Activated T-cell treated with anti-CD3 and anti-CD28 coated beads, Interleukin-2, amount 50 U/mL, for 72 hours (primary cell): ENCODE data around the gene NOS1AP. TPM values are rescaled to one million over a fixed set of nuclear protein-coding genes. Genes with fewer than 3 reads are reported as not detected.

Experiments
- ATAC-seq, 2 donors: fragments of 150-1000 bp; cut with Tn5 transposase; replicated peaks in 1 of 2; 2 replicates each; pipeline ENCODE4 v1.10.0; 2021; ENCODE audit warnings: moderate library complexity in 2 of 2, mild to moderate bottlenecking in 1 of 2
- DNase-seq, 2 donors: peaks; one replicate each; pipeline ENCODE4 v3.0.0; 2021 to 2022; ENCODE audit warnings: mixed read lengths in 1 of 2
- H3K27ac Mint-ChIP-seq: one replicate; pipeline ENCODE4 v1.8.0; 2022; ENCODE audit warnings: mild to moderate bottlenecking, moderate library complexity, mixed read lengths
- H3K27me3 Mint-ChIP-seq: one replicate; pipeline ENCODE4 v1.8.0; 2022; ENCODE audit warnings: low read depth, mixed read lengths
- H3K36me3 Mint-ChIP-seq, 2 donors: one replicate each; pipeline ENCODE4 v1.8.0; 2022; ENCODE audit warnings: mixed read lengths in 2 of 2, mild to moderate bottlenecking in 1 of 2; ENCODE audit not compliant: insufficient read depth in 2 of 2
- H3K4me1 Mint-ChIP-seq: one replicate; pipeline ENCODE4 v1.8.0; 2022; ENCODE audit warnings: low read depth, mixed read lengths
- H3K4me3 Mint-ChIP-seq, 2 donors: one replicate each; pipeline ENCODE4 v1.8.0; 2022; ENCODE audit warnings: mild to moderate bottlenecking in 2 of 2, mixed read lengths in 2 of 2, moderate library complexity in 2 of 2
- H3K9me3 Mint-ChIP-seq, 2 donors: one replicate each; pipeline ENCODE4 v1.8.0; 2022; ENCODE audit warnings: mixed read lengths in 2 of 2
- total RNA-seq, 2 donors: library from RNA; stranded (reverse); gene quantifications; one replicate each; pipeline ENCODE4 v1.2.3, GENCODE V29; 2022

The NOS1AP gene
- total RNA-seq, 2 donors from 2014 or later, result 0.21 to 0.26 TPM

DNA sequence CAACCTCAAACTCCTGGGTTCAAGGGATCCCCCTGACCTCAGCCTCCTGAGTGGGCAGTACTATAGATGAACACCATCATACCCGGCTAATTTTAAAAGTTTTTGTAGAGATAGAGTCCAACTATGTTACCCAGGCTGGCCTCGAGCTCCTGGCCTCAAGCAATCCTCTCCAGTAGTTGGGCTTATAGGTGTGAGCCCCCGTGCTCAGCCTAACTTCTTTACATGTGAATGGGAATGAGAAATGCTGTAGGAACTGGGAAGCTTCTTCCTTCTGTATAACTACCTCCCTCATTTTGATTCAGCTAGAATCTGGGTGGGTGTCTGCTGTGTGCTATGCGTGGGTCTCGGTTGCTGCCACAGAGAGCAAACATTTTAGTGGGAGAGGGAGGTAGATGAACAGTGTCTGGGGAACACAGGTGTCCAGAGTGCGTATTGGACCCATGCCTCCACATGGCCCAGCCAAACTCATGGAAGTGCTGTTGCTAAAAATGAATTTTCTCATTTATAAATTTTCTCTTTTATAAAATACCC, 150.6 kb downstream of the NOS1AP start:
- no peaks in the 10 kb centered on the region for H3K27me3 Mint-ChIP-seq
- no peaks in the 10 kb centered on the region for H3K9me3 Mint-ChIP-seq
- no peaks in the 10 kb centered on the region for H3K4me1 Mint-ChIP-seq
- no peak overlapping the region for H3K27ac Mint-ChIP-seq
- H3K36me3 Mint-ChIP-seq, result no peaks in the 10 kb centered on the region
- no peak for ATAC-seq
- no peak overlapping the region for H3K4me3 Mint-ChIP-seq
- DNase-seq, result no peak

DNA sequence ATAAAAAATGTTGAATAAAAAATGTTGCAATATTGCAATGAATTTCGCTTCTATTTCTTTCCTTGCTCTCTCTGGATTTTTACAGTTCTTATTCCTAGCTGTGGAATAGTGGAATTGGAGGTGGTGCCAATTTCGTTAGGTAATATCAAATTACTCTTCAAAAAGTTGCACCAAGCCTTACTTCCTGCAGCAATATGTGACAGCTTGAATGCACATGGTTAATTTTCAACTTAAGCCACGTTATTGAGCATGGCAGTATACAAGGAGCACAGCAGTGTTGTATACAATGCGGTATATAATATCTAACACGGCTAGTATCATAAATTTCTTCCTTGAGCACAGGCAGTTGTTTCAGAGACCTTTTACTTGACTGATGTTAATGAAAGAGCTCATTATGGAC, 152.5 kb downstream of the NOS1AP start:
- Mint-ChIP-seq H3K36me3 (no peaks in the 10 kb centered on the region), H3K4me1 (no peaks in the 10 kb centered on the region)

DNA sequence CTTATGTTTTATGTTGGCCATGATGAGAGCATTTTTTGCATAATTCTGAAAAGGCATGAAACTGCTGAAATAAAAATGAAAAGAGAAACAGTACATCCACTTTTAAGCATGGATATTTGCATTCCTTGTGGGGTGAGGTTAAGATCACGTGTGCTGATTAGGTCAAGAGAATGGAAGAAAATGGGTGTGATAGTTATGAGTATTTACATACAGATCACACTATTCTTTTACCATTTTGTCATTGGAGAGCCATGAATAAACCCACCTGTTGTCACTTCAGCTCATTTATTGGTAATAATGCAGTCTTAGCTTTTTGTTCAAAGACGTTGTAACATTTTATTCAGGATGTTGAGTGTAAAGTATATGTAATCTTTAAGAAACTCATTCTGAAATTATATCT, 153.2 kb downstream of the NOS1AP start:
- Mint-ChIP-seq H3K36me3 (no peaks in the 10 kb centered on the region), H3K4me3 (no peak overlapping the region), H3K9me3 (no peaks in the 10 kb centered on the region), H3K27me3 (peaks cover 3% of the 10 kb centered on the region), H3K27ac (no peak overlapping the region), H3K4me1 (no peaks in the 10 kb centered on the region)
- DNase-seq, result no peak
- ATAC-seq, result no peak

More for the DNA sequence above, 152.5 kb downstream of the NOS1AP start:
- no peak for ATAC-seq
- H3K27ac Mint-ChIP-seq, result no peak overlapping the region
- no peaks in the 10 kb centered on the region for H3K27me3 Mint-ChIP-seq
- no peak for DNase-seq
- H3K4me3 Mint-ChIP-seq, result no peak overlapping the region
- no peaks in the 10 kb centered on the region for H3K9me3 Mint-ChIP-seq

DNA sequence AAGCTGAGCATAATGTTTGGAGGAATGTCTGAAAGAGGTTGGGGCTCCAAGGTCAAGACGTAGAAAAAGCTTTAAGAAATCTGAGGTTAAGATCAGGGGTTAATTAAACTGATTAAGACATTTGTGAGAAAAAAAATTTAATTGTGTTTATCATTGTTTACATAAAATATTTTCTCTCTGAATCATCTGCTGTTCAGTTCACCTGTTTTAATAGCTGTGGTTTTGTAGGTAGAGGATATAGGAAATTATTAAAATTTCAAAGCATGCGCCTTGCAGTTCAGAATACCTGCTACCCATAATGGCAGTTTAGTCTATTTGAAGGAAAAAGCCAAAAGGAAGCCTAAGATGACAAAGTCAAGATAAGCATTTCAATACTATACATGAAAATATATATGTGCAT, 154.0 kb downstream of the NOS1AP start:
- Mint-ChIP-seq H3K27ac (no peak overlapping the region), H3K4me1 (no peaks in the 10 kb centered on the region), H3K9me3 (no peaks in the 10 kb centered on the region), H3K4me3 (no peak overlapping the region), H3K27me3 (peaks cover 8% of the 10 kb centered on the region), H3K36me3 (no peaks in the 10 kb centered on the region)
- no peak for ATAC-seq
- DNase-seq, result no peak

DNA sequence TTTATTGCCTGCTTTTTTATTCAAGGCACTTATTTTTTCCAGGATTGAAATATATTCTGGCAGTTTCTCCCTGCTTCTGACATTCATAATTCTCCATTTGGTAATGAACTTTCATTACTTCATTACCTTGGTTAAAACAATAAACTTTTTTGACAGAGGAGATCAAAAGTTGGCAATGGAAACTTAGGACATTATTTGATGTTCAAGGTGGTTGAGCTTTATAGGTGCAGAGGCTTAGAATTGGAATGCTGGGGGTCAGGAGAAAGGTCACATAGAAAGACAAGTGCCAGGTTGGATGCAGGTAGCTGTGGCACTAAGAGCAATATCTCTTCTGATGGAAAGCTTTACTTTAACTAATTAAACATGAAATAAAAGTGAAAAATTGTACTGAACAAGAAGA, 154.8 kb downstream of the NOS1AP start:
- ATAC-seq (no peak), DNase-seq (no peak)
- Mint-ChIP-seq H3K9me3 (no peaks in the 10 kb centered on the region), H3K36me3 (no peaks in the 10 kb centered on the region), H3K4me1 (no peaks in the 10 kb centered on the region), H3K27ac (no peak overlapping the region), H3K4me3 (no peak overlapping the region), H3K27me3 (peaks cover 8% of the 10 kb centered on the region)

DNA sequence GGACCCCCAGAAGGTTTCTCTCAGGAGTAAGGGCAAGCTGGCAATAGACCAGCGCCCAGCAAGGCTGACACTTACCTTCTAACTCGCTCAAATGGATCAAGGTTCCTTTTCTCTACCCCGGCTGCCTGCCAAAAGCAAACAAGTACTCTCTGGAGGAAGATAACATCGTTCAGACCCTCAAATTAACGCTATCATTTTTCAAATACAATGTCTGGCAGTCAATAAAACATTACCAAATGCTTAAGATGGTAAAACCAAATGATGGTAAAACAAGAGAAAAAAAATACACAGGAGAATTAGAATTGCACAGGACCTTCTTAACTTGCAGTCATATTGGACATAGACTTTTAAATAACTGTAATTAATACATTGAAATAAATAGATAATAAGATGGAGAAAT, 159.1 kb downstream of the NOS1AP start:
- Mint-ChIP-seq H3K4me1 (no peaks in the 10 kb centered on the region), H3K36me3 (no peaks in the 10 kb centered on the region), H3K27ac (no peak overlapping the region), H3K9me3 (no peaks in the 10 kb centered on the region), H3K27me3 (peaks cover 8% of the 10 kb centered on the region), H3K4me3 (no peak overlapping the region)
- DNase-seq (no peak), ATAC-seq (no peak)

DNA sequence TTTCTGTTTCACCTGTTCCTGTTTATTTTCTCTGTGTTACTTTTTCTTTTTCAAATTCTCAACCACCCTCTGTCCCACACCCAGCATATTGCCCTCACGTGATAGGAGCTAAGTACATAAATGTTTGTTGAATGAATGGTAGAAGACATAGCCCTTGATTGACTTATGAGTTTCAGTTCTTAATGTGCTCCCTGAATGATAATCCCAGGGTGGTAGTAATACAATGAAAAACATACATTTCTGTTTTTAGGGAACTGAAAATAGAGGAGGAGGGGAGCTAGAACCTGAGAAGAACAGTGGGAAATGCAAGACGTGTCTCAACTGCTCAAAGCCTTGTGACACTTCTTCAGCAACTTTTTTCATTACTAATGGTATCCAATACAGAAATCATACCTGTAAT, 160.1 kb downstream of the NOS1AP start:
- Mint-ChIP-seq H3K4me3 (no peak overlapping the region), H3K36me3 (no peaks in the 10 kb centered on the region), H3K27ac (no peak overlapping the region), H3K9me3 (no peaks in the 10 kb centered on the region), H3K27me3 (peaks cover 8% of the 10 kb centered on the region), H3K4me1 (no peaks in the 10 kb centered on the region)
- DNase-seq, result no peak
- no peak for ATAC-seq

DNA sequence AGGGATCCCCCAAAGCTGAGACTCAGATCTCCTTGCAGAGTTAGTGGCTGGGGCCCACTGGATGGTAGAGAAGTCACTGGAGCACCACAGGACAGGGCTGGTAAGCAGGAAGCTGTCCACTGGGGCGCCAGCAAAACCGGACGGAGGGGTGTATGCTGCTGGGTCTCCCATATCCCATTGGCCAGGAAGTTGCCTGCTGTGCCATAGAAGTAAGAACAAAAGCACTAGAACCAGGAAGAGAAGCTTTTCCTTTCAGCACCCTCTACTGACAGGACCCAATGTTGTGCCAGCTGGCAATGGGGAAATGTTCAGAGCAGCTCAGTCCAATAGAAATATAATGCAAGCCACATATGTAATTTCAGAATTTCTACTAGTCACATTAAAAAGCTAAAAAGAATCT, 160.6 kb downstream of the NOS1AP start:
- peaks cover 8% of the 10 kb centered on the region for H3K27me3 Mint-ChIP-seq
- DNase-seq (no peak), ATAC-seq (no peak)
- H3K36me3 Mint-ChIP-seq, result no peaks in the 10 kb centered on the region
- H3K4me3 Mint-ChIP-seq, result no peak overlapping the region
- no peak overlapping the region for H3K27ac Mint-ChIP-seq
- no peaks in the 10 kb centered on the region for H3K9me3 Mint-ChIP-seq
- H3K4me1 Mint-ChIP-seq, result no peaks in the 10 kb centered on the region

DNA sequence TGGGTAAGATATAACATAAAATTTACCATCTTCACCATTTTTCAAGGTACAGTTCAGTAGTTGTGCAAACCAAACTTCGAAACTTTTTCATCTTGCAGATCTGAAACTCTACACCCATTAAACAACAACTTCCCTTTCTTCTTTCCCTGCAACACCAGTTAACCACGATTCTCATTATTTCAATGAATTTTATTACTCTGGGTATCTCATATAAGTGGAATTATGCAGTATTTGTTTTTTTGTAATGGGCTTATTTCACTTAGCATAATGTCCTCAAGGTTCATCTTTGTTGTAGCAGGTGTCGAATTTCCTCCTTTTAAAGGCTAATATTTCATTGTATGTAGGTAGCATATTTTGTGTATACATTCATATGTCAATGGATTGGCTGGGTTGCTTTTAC, 161.0 kb downstream of the NOS1AP start:
- ATAC-seq, result no peak
- Mint-ChIP-seq H3K36me3 (no peaks in the 10 kb centered on the region), H3K4me1 (no peaks in the 10 kb centered on the region), H3K4me3 (no peak overlapping the region), H3K9me3 (no peaks in the 10 kb centered on the region), H3K27me3 (peaks cover 12% of the 10 kb centered on the region), H3K27ac (no peak overlapping the region)
- DNase-seq, result no peak

DNA sequence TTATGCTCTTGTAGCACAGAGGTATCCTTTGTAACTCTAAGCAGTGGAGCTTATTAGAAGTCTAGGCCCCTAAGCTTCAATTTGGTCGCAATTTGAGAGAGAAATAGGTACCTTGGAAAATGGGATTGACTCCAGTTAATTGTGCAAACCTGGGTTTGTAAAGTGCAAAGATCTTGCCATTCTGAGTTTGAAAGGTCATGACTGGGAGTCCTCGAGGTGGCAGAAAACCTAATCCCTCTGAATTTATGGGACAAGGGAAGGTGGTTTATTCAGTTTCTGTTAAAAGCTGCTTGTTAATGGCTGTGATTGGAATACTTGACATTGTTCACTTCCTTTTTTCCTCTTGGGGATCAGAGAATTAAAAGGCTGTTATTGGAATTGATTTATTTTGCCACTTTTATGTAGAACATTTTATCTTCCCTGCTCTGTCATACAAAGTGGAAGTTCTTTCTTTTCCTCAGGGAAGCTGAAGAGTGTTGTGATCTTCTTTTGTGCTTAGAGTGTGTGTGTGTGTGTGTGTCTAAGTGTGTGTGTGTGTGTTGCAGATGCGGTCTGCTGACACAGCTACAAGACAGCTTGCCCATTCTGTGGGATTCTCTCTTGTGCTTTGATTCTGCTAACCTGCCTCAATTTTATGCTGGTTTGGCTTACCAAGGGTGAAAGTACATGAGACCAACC, 162.7 kb downstream of the NOS1AP start:
- H3K27me3 Mint-ChIP-seq, result peaks cover 27% of the 10 kb centered on the region
- ATAC-seq, result no peak
- no peaks in the 10 kb centered on the region for H3K36me3 Mint-ChIP-seq

DNA sequence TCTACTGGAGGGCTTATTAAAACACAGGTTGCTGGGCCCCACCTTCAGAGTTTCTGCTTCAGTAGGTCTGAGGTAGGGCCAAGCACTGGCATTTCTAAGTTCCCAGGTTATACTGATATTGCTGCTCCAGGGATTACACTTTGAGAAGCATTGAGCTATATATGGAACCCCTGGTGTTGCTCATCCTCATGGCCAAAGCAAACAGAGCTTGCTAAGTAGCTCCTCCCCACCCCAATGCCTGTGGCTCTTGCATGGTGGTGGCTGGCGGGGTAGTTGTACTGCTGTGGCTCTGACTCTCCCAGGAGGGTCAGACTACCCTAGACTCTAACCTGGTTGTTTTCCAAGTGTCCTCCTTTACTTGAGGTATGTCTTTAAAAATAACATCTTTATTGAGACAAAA, 163.6 kb downstream of the NOS1AP start:
- H3K4me1 Mint-ChIP-seq, result no peaks in the 10 kb centered on the region
- no peaks in the 10 kb centered on the region for H3K36me3 Mint-ChIP-seq
- no peak overlapping the region for H3K4me3 Mint-ChIP-seq
- no peak for ATAC-seq
- no peaks in the 10 kb centered on the region for H3K9me3 Mint-ChIP-seq
- no peak for DNase-seq
- no peak overlapping the region for H3K27ac Mint-ChIP-seq
- peaks cover 27% of the 10 kb centered on the region for H3K27me3 Mint-ChIP-seq

More for the DNA sequence above, 162.7 kb downstream of the NOS1AP start:
- H3K27ac Mint-ChIP-seq, result no peak overlapping the region
- H3K4me3 Mint-ChIP-seq, result no peak overlapping the region
- no peaks in the 10 kb centered on the region for H3K9me3 Mint-ChIP-seq
- H3K4me1 Mint-ChIP-seq, result no peaks in the 10 kb centered on the region
- DNase-seq, result no peak

DNA sequence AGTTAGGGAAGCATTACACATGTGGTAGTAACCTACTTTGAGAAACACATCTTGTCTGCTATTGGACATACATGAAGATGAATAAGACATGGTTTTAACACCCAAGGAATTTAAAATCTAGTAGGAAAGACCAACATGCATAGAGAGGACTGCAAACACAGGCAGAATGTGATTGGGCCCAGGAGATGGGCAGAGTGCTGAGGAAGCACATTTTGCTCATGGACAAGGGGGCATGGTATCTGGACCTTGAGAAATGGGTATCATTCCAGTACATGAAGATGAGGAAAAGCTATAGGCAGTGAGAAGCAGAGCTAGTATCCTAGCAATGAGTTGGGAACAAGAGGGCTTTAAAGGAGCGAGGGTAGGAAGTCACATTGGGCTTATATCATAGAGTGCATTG, 164.4 kb downstream of the NOS1AP start:
- Mint-ChIP-seq H3K27ac (no peak overlapping the region), H3K27me3 (peaks cover 27% of the 10 kb centered on the region), H3K9me3 (no peaks in the 10 kb centered on the region), H3K4me3 (no peak overlapping the region), H3K4me1 (no peaks in the 10 kb centered on the region), H3K36me3 (no peaks in the 10 kb centered on the region)
- ATAC-seq (no peak), DNase-seq (no peak)

DNA sequence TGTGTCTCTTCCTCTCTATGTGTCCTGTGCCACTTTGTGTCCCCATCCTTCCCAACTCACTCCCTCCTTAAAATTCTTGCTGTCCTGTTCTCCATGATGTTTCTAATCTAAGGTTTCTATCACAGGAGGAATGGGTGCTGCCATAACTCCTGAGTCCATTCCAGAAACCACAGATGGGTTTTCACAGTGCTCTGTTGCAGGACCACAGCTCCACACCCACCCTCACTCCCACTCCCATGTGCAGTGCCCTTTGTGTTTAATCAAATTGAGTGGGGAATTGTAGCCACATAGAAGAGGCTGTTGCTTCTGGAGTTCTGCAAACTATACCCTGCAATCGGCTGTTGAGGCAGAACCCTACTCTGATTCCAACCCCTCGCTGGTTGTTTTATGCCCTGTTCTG, 165.1 kb downstream of the NOS1AP start:
- ATAC-seq (no peak), DNase-seq (no peak)
- peaks cover 27% of the 10 kb centered on the region for H3K27me3 Mint-ChIP-seq
- no peaks in the 10 kb centered on the region for H3K9me3 Mint-ChIP-seq
- no peak overlapping the region for H3K27ac Mint-ChIP-seq
- H3K4me3 Mint-ChIP-seq, result no peak overlapping the region
- H3K36me3 Mint-ChIP-seq, result no peaks in the 10 kb centered on the region
- H3K4me1 Mint-ChIP-seq, result no peaks in the 10 kb centered on the region

DNA sequence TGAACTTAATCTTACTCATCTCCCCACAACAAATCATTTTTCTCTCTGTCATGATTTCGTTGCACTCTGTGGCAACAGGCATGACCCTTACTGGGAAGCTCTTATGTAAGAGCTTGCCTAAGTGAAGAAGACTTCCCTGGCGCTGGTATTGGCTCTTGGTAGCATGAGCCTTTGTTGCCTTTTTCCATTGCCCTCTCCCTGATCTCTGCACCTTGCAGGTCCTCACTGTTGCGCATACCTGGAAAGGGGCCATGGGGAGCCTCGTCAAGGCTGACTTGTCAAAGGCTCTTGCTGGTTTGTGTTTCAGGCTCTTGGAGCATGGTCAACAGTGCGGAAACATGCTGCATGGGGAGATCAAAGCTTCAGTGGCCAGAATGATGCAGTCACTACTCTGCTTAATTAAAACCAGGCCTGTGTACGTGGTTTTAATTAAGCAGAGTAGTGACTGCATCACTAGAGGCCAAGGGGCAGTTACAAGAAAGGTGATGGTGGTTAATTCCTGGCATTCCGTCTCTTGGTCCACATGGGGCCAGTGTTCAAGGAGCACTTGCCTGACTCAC, 165.8 kb downstream of the NOS1AP start:
- no peaks in the 10 kb centered on the region for H3K4me1 Mint-ChIP-seq
- no peak overlapping the region for H3K4me3 Mint-ChIP-seq
- ATAC-seq (no peak), DNase-seq (no peak)
- H3K9me3 Mint-ChIP-seq, result no peaks in the 10 kb centered on the region
- no peak overlapping the region for H3K27ac Mint-ChIP-seq
- H3K27me3 Mint-ChIP-seq, result peaks cover 28% of the 10 kb centered on the region
- H3K36me3 Mint-ChIP-seq, result no peaks in the 10 kb centered on the region
